RWPE1 (cell line): ENCODE measurements around the gene NSUN2.
A peak's percentile ranks its signal among the peaks of the same experiment; 100 is the strongest.

Experiments
- CTCF ChIA-PET: fragments of 350-600 bp; sonication (Branson Sonifier 250); formaldehyde crosslinking; extraction: SDS; loops from one replicate; lab custom pipeline; 2021; lab: Yijun Ruan, JAX
- POLR2A ChIA-PET: fragments of 400-600 bp; formaldehyde crosslinking; extraction: SDS; loops from one replicate; lab custom pipeline; 2020; ENCODE audit warnings: antibody characterized with exemption; ENCODE audit not compliant: low non-redundant PET; lab: Yijun Ruan, JAX
- DNase-seq: peaks from one replicate; pipeline ENCODE4 v3.0.0; 2012; ENCODE audit warnings: low spot score
- H3K27ac ChIP-seq: fragments of 450-650 bp; 2 replicates; pipeline ENCODE4 v1.5.1; 2017
- CTCF ChIP-seq: fragments of 450-650 bp; conservative IDR thresholded peaks from 2 replicates; pipeline ENCODE4 v1.5.1; 2017; ENCODE audit warnings: low read depth, mild to moderate bottlenecking

The NSUN2 gene

GRCh38 chr5:6581090-6581489 lies 51.8 kb downstream of the NSUN2 start:
- ChIA-PET CTCF (interaction anchor here (0.9 kb wide), 1 partner anchor 1165 kb away, joined by 3 read pairs; no protein-coding TSS in a partner anchor), POLR2A (no interaction called here)
- no peak for DNase-seq
- no peak overlapping the region for H3K27ac ChIP-seq
- no peak for TF ChIP-seq CTCF

DNA sequence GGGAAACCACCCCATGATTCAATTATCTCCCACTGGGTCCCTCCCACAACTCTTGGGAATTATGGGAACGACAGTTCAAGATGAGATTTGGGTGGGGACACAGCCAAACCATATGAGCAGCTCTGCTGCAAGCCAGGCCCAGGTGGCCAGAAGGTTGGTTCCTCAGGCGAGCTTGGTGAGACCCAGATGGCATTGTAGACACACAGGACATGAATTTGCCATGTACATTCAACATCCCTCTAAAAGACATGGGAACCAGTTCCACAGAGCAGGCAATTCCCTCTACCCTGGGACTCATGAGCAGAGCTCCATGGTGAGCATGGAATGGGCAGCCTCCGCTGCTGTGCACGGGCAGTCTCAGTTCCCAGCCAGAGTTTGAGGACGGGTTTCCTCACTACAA lies 53.3 kb downstream of the NSUN2 start:
- no peak overlapping the region for H3K27ac ChIP-seq
- ChIA-PET CTCF (no interaction called here), POLR2A (no interaction called here)
- TF ChIP-seq CTCF, result no peak
- no peak for DNase-seq

DNA sequence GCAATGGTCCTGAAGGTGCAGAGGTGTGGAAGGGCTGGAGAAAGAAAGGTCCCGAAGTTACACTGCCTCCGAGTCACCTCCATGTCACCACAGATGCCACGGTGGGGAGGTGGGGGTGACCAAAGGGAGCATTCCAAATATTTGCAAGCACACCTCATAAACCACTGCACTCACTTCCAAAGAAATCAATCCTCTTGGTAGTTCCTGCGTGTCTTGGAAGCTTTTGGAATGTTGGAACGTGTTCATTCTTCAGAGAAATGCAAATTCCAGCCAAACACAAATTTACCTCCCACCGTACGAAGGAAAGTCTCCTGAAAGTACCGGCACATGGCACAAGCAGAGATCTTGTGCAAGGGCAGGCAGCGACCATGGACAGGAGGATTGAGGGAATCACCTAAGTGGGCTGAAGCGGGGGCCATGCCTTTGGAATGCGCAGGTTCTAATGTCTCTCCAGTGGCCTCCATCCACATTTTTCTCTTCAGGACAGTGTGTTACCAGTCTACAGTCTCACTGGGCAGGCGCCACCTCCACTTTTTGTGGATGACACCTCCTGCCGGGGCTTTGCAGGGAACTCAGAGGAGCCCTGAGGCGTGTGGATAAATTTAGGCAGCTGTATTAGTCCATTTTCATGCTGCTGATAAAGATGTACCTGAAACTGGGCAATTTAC lies 54.0 kb downstream of the NSUN2 start:
- CTCF ChIA-PET, result interaction anchor here (0.5 kb wide), 1 partner anchor 357 kb away, joined by 3 read pairs; no protein-coding TSS in a partner anchor
- no peak for TF ChIP-seq CTCF
- POLR2A ChIA-PET, result no interaction called here
- H3K27ac ChIP-seq, result no peak overlapping the region
- no peak for DNase-seq

DNA sequence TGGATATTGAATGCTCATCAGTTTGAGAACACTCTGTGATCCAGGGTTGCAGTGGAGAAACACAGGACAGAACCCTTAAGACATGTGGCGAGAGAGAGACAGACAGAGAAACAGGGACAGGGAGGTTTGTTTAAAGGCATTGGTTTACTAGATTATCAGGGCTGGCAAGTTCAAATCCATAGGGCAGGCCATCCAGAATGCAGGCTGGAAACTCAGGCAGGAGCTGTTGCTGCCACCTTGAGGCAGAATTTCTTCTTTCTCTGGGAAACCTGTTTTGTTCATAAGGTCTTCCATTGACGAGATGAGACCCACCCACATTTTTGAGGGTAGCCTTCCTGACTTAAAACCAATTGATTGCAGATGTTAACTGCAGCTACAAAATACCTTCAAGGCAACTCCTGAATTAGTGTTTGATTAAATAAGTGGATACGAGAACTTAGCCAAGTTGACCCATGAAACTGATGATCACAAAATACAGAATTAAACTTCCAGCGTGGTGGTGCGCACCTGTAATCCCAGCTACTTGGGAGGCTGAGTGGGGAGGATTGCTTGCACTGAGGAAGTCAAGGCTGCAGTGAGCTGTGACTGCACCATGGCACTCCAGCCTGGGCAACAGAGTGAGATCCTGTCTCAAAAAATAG lies 55.9 kb downstream of the NSUN2 start:
- TF ChIP-seq CTCF, result peak; percentile 59
- DNase-seq, result peak; percentile 53
- H3K27ac ChIP-seq, result no peak overlapping the region
- CTCF ChIA-PET, result interaction anchor here (0.6 to 0.9 kb wide), 5 partner anchors 10 to 587 kb away, joined by 3 to 4 read pairs (median 3); no protein-coding TSS in a partner anchor
- POLR2A ChIA-PET, result no interaction called here

DNA sequence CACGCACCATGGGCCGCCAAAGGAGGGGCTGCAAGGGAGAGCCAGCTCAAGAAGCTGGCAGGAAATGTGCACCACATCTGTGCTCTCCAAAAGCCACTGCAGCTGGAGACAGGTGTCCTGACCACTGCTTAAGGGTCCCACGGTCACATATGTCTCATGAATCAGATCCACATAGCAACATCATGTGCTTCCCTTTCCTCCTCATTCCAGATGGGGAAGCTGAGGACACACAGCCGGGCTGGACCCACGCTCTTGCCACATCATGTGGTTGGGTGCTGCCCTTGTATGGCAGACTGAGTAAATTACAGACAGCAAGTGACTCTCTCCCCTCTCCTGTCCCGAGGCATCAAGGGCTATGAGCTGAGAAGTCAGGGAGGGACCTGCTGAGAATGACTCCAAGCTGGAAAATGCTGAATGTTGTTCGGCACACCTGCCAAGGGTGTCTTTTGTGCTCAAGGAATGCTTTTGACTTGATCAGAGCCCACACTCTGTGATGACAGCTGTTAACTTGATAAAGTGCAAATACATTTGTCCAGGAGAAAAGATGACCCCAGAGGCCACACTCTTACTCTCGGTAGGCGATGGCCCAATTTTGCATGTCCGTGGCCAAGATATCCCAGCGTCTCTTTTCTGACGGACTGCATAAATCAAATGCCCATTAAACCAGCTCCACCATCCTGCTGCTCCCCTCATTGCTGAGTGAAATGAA lies 58.2 kb downstream of the NSUN2 start:
- no peak for DNase-seq

More for the DNA sequence above, 58.2 kb downstream of the NSUN2 start:
- H3K27ac ChIP-seq, result no peak overlapping the region
- TF ChIP-seq CTCF, result no peak
- CTCF ChIA-PET, result no interaction called here
- POLR2A ChIA-PET, result no interaction called here
